ENCODE data around the gene RAB3IP. TPM values are rescaled to one million over a fixed set of nuclear protein-coding genes. Genes with fewer than 3 reads are reported as not detected.
A peak's percentile ranks its signal among the peaks of the same experiment; 100 is the strongest.

The RAB3IP gene
- total and polyA plus RNA-seq, 8 donors, result 29.5 to 54.3 (median 35.7) TPM

DNA sequence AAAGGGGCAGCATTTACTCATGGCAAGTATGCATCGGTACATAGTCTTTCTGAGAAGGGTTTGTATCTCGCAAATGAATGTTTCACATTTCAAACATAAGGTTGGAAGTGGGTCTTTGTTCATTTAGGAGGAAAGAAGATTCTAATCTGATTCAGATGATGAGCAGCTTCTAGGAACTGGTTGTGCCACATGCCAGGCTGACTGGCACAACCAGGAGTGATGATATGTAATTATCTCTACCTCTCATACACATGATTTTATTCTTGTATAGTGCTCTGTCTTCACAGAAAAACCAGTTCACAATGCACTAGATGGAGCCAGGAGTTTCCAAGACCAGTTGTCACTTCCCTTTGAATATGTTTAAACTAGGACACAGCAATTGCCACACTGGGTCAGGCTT, 25.8 kb upstream of the RAB3IP start:
- Histone ChIP-seq H3K27ac (no peak overlapping the region), H3K36me3 (no peaks in the 10 kb centered on the region), H3K4me1 (no peaks in the 10 kb centered on the region), H3K4me3 (no peak overlapping the region), H3K9me3 (no peaks in the 10 kb centered on the region), H3K27me3 (no peaks in the 10 kb centered on the region)
- TF ChIP-seq, protein P1, sequence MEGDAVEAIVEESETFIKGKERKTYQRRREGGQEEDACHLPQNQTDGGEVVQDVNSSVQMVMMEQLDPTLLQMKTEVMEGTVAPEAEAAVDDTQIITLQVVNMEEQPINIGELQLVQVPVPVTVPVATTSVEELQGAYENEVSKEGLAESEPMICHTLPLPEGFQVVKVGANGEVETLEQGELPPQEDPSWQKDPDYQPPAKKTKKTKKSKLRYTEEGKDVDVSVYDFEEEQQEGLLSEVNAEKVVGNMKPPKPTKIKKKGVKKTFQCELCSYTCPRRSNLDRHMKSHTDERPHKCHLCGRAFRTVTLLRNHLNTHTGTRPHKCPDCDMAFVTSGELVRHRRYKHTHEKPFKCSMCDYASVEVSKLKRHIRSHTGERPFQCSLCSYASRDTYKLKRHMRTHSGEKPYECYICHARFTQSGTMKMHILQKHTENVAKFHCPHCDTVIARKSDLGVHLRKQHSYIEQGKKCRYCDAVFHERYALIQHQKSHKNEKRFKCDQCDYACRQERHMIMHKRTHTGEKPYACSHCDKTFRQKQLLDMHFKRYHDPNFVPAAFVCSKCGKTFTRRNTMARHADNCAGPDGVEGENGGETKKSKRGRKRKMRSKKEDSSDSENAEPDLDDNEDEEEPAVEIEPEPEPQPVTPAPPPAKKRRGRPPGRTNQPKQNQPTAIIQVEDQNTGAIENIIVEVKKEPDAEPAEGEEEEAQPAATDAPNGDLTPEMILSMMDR (IDR thresholded peaks at IDR 0.05), result no peak
- DNase-seq (no peak), ATAC-seq (no peak)
- intact Hi-C loops (cut with DNase I), result no loop called here

- Histone ChIP-seq H3K4me3 (no peak overlapping the region), H3K27me3 (no peaks in the 10 kb centered on the region), H3K9me3 (no peaks in the 10 kb centered on the region), H3K36me3 (no peaks in the 10 kb centered on the region), H3K4me1 (no peaks in the 10 kb centered on the region), H3K27ac (no peak overlapping the region)
- DNase-seq (no peak), ATAC-seq (no peak)
- TF ChIP-seq, protein P1 (IDR thresholded peaks at IDR 0.05), result no peak
- intact Hi-C loops (cut with DNase I), result no loop called here
These were observed 24.1 kb upstream of the RAB3IP start for GRCh38 chr12:69714542-69714941.

DNA sequence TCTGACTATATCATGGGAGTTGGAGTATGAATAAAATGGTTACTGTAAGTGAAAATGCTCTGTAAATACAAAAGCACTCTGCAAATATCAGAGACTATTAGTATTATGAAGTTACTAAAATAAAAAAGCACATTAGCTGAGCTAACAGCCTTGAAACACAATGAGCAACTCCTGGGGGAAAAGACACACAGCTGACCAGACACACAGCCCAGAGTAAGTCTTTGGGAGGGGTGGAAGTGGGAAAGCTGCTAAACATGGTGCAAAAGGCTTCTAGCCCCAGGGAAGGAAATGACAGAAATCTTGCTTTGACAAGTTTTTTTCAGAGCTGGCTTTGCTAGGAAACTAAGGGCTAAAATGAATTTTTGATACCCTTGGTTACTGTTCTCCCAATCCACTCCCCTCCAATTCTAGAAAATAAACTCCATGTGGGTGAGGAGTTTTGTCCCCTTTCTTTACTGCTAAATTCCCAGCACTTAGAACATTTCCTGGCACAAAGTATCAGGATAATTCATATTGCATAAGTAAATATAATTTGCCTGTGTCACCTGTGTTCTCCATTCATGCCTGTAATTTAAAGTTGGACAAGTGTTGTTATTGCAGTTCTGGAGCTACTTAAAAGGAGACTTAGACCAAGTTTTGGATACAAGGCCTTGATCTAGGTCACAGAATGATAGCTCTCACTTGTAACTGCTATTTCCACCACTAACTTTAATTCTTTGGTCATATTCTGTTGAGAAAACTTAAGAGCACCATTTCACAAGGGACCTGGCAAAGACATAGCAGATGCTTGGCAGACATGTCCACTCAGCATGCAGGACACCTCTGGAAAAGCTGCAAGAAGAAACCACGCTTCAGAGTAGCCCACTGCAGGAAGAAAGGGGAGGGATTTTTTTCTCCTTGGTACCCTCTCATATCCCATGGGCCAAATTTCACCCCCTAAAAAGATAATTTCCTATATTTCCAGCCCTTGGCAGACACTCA, 19.0 kb upstream of the RAB3IP start:
- H3K36me3 ChIP-seq, result no peaks in the 10 kb centered on the region
- H3K4me3 ChIP-seq, result no peak overlapping the region
- ATAC-seq (peak; percentile 50), DNase-seq (no peak)
- no peaks in the 10 kb centered on the region for H3K9me3 ChIP-seq
- H3K4me1 ChIP-seq, result no peaks in the 10 kb centered on the region
- intact Hi-C loops (cut with DNase I), result no loop called here
- no peaks in the 10 kb centered on the region for H3K27me3 ChIP-seq
- no peak overlapping the region for H3K27ac ChIP-seq
- TF ChIP-seq, protein P1 (IDR thresholded peaks at IDR 0.05), result no peak

- ATAC-seq (no peak), DNase-seq (no peak)
- TF ChIP-seq, protein P1 (IDR thresholded peaks at IDR 0.05), result no peak
- Histone ChIP-seq H3K4me1 (no peaks in the 10 kb centered on the region), H3K4me3 (no peak overlapping the region), H3K9me3 (no peaks in the 10 kb centered on the region), H3K27me3 (no peaks in the 10 kb centered on the region), H3K36me3 (no peaks in the 10 kb centered on the region), H3K27ac (no peak overlapping the region)
- intact Hi-C loops (cut with DNase I), result no loop called here
These were observed 17.9 kb upstream of the RAB3IP start for GRCh38 chr12:69720750-69721149.

DNA sequence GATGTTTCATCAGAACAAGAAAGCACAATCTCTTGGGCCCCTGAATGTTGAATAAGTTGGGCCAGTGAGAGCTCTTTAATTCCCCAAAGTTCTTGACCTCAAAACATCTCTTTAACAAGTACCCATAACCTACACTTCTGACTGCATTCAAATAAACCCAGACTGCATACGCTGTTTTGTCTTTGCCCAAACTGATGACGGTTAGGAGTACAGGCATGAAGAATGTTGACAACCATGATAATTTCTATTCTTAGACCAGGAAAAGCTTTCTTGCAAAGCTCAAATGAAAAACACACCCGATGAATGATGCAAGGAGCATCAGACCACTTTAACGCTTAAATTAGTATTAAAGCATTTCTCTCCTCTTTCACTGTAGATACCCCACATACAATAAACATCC, 11.7 kb upstream of the RAB3IP start:
- Histone ChIP-seq H3K27ac (no peak overlapping the region), H3K4me1 (no peaks in the 10 kb centered on the region), H3K36me3 (no peaks in the 10 kb centered on the region), H3K27me3 (no peaks in the 10 kb centered on the region), H3K4me3 (no peak overlapping the region), H3K9me3 (no peaks in the 10 kb centered on the region)
- TF ChIP-seq, protein P1 (IDR thresholded peaks at IDR 0.05), result no peak
- intact Hi-C loops (cut with DNase I), result no loop called here
- no peak for ATAC-seq
- DNase-seq, result no peak

Measured in left lung (tissue), 10 donors.